Measurements from ENCODE around the gene ST6GALNAC2. TPM values are rescaled to one million over a fixed set of nuclear protein-coding genes. Genes with fewer than 3 reads are reported as not detected.

Gene ST6GALNAC2
- total and polyA plus RNA-seq, 2 experiments from 2014 or later, result 0.31 TPM; not detected in 1

GRCh38 chr17:76577876-76578275, 7.8 kb downstream of the ST6GALNAC2 start:
- no peak for DNase-seq (ENCODE audit: low spot score)
- H3K4me2 ChIP-seq, result no peak overlapping the region
- H3K27ac ChIP-seq (ENCODE audit: low read depth), result no peak overlapping the region
- no peak overlapping the region for H2AFZ ChIP-seq
- H3K9me3 Mint-ChIP-seq, result no peaks in the 10 kb centered on the region; the same call in 2 of the 3 replicates
- no peaks in the 10 kb centered on the region for H3K79me2 ChIP-seq (replicated peaks; ENCODE audit: insufficient read depth)
- H3K27ac Mint-ChIP-seq, result no peak overlapping the region
- peaks cover 11% of the 10 kb centered on the region for H3K27me3 Mint-ChIP-seq (ENCODE audit: insufficient read depth, low read depth, poor library complexity)
- H3K27me3 ChIP-seq (ENCODE audit: insufficient read depth), result peaks cover 30% of the 10 kb centered on the region
- no peak overlapping the region for H3K4me3 ChIP-seq
- H3K4me1 Mint-ChIP-seq, result peaks cover 7% of the 10 kb centered on the region; the same call in 2 of the 3 replicates
- no peaks in the 10 kb centered on the region for H3K9me2 ChIP-seq (ENCODE audit: insufficient read depth)
- no peak for TF ChIP-seq ZNF114 (CRISPR knock-in tag; IDR thresholded peaks at IDR 0.05)
- no peak for TF ChIP-seq ETS1 (IDR thresholded peaks at IDR 0.05)
- TF ChIP-seq EZH2 (IDR thresholded peaks at IDR 0.05; ENCODE audit: low read depth, unreplicated experiment), result no peak
- TF ChIP-seq POLR2AphosphoS5 (IDR thresholded peaks at IDR 0.05; ENCODE audit: low read depth), result no peak
- TF ChIP-seq ZNF462 (CRISPR knock-in tag; IDR thresholded peaks at IDR 0.05), result no peak
- no peak for TF ChIP-seq NANOG (IDR thresholded peaks at IDR 0.05; ENCODE audit: borderline replicate concordance)
- no peak for TF ChIP-seq EZH2phosphoT487 (IDR thresholded peaks at IDR 0.05; ENCODE audit: unreplicated experiment)
- TF ChIP-seq ZNF331 (CRISPR knock-in tag; IDR thresholded peaks at IDR 0.05; ENCODE audit: low read depth), result no peak
- TF ChIP-seq REST (IDR thresholded peaks at IDR 0.05; ENCODE audit: unreplicated experiment), result no peak
- TF ChIP-seq CREB1 (CRISPR knock-in tag; IDR thresholded peaks at IDR 0.05; ENCODE audit: low read depth), result no peak
- no peak for TF ChIP-seq JUNB (IDR thresholded peaks at IDR 0.05; ENCODE audit: unreplicated experiment)
- no peak for TF ChIP-seq STAT1 (IDR thresholded peaks at IDR 0.05; ENCODE audit: unreplicated experiment)
- TF ChIP-seq CTCF (conservative IDR thresholded peaks at IDR 0.05; ENCODE audit: low read depth in 2 of 2), result no peak
- H3K36me3 Mint-ChIP-seq (ENCODE audit: low read depth), result no peaks in the 10 kb centered on the region
- H3K4me1 ChIP-seq (ENCODE audit: insufficient read depth), result peaks cover 7% of the 10 kb centered on the region
- H3K36me3 ChIP-seq (ENCODE audit: insufficient read depth), result no peaks in the 10 kb centered on the region
- no peak for ATAC-seq
- H3F3A ChIP-seq (replicated peaks; ENCODE audit: low read depth), result no peaks in the 10 kb centered on the region
- H4K20me1 ChIP-seq (replicated peaks; ENCODE audit: insufficient read depth), result no peaks in the 10 kb centered on the region; the same call in 1 of the 2 replicates
- H3K4me3 Mint-ChIP-seq, result no peak overlapping the region

All from GM23338 (cell line).